ENCODE data around the gene IREB2.

- TF ChIP-seq EZH2 (IDR thresholded peaks at IDR 0.05; ENCODE audit: insufficient read depth, low read length) (no peak), CTCF (IDR thresholded peaks at IDR 0.05; ENCODE audit: insufficient read depth, low read depth, low read length) (no peak)
Observed at GRCh38 chr15:78419367-78419766, 18.6 kb upstream of the IREB2 start.

All from astrocyte (in vitro differentiated cells and primary cell).